ENCODE data around the gene CA9.

DNA sequence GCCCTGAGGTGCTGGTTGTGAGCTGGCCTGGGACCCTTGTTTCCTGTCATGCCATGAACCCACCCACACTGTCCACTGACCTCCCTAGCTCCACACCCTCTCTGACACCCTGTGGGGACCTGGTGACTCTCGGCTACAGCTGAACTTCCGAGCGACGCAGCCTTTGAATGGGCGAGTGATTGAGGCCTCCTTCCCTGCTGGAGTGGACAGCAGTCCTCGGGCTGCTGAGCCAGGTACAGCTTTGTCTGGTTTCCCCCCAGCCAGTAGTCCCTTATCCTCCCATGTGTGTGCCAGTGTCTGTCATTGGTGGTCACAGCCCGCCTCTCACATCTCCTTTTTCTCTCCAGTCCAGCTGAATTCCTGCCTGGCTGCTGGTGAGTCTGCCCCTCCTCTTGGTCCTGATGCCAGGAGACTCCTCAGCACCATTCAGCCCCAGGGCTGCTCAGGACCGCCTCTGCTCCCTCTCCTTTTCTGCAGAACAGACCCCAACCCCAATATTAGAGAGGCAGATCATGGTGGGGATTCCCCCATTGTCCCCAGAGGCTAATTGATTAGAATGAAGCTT, 6.1 kb downstream of the CA9 start:
- TF ChIP-seq POLR2A (IDR thresholded peaks at IDR 0.05; ENCODE audit: low read length), result no peak
- no peak for TF ChIP-seq GATA1 (IDR thresholded peaks at IDR 0.05; ENCODE audit: low read depth, low read length)
